A673 (cell line): ENCODE data around the gene GRB10. TPM values are rescaled to one million over a fixed set of nuclear protein-coding genes. Genes with fewer than 3 reads are reported as not detected.

Experiments used
- BruUV-seq: library from RNA; stranded (reverse); fragments of 400-500 nt; replicated peaks from 2 replicates; lab custom pipeline; 2021; lab: Mats Ljungman, UMichigan
- CTCF ChIA-PET: fragments of 300-600 bp; sonication (Branson Sonifier 250); formaldehyde crosslinking; loops from one replicate; lab custom pipeline; 2022; ENCODE audit warnings: antibody characterized with exemption; lab: Charles Lee
- POLR2A ChIA-PET: fragments of 300-600 bp; sonication (Branson Sonifier 250); formaldehyde crosslinking; loops from one replicate; lab custom pipeline; 2022; ENCODE audit warnings: antibody characterized with exemption; ENCODE audit not compliant: low non-redundant PET; lab: Charles Lee
- DNase-seq: peaks from one replicate; pipeline ENCODE4 v3.0.0-alpha.2; 2015; ENCODE audit warnings: low spot score
- H3K27ac ChIP-seq: fragments of 200-600 bp; sonication (generic); 2 replicates; pipeline ENCODE4 v1.5.1; 2016; ENCODE audit warnings: mixed run types, low read depth, mild to moderate bottlenecking, mixed read lengths, antibody characterized with exemption, low read length; ENCODE audit not compliant: poor library complexity, severe bottlenecking
- H3K27me3 ChIP-seq: fragments of 200-600 bp; sonication (generic); replicated peaks from 2 replicates; pipeline ENCODE4 v1.6.1; 2017; ENCODE audit warnings: mixed run types, low read depth, mild to moderate bottlenecking, mixed read lengths, antibody characterized with exemption, low read length; ENCODE audit not compliant: insufficient read depth, poor library complexity
- H3K36me3 ChIP-seq: fragments of 200-600 bp; sonication (generic); 2 replicates; pipeline ENCODE4 v1.6.1; 2016; ENCODE audit warnings: mixed run types, mild to moderate bottlenecking, mixed read lengths, antibody characterized with exemption, low read length; ENCODE audit not compliant: insufficient read depth, poor library complexity, severe bottlenecking
- H3K4me1 ChIP-seq: fragments of 200-600 bp; sonication (generic); 2 replicates; pipeline ENCODE4 v1.6.1; 2017; ENCODE audit warnings: mixed run types, mild to moderate bottlenecking, mixed read lengths, antibody characterized with exemption, low read length; ENCODE audit not compliant: insufficient read depth, poor library complexity, severe bottlenecking
- H3K4me3 ChIP-seq: fragments of 200-600 bp; sonication (generic); 2 replicates; pipeline ENCODE4 v1.5.1; 2016; ENCODE audit warnings: low read depth, mixed run types, mild to moderate bottlenecking, mixed read lengths, low read length; ENCODE audit not compliant: poor library complexity, severe bottlenecking
- H3K9me3 ChIP-seq: fragments of 200-600 bp; sonication (generic); 2 replicates; pipeline ENCODE4 v1.6.1; 2016; ENCODE audit warnings: mixed run types, low read depth, mild to moderate bottlenecking, mixed read lengths, antibody characterized with exemption, low read length; ENCODE audit not compliant: poor library complexity, severe bottlenecking
- CTCF ChIP-seq: fragments of 300-800, 200-600 bp; sonication (generic); conservative IDR thresholded peaks from 2 replicates; pipeline ENCODE4 v1.5.1; 2017; ENCODE audit warnings: low read depth, mild to moderate bottlenecking, antibody characterized with exemption, low read length, moderate library complexity, mixed read lengths
- EZH2 ChIP-seq: fragments of 200-600 bp; sonication (generic); IDR thresholded peaks from 2 replicates; pipeline ENCODE4 v1.6.1; 2017; ENCODE audit warnings: borderline replicate concordance, low read depth, mild to moderate bottlenecking, mixed read lengths, antibody characterized with exemption, low read length; ENCODE audit not compliant: poor library complexity, severe bottlenecking
- intact Hi-C: fragments of 100-400 bp; cut with micrococcal nuclease; formaldehyde crosslinking; loops from one replicate; pipeline ENCODE4 v1.10.0; 2022; ENCODE audit not compliant: unreplicated experiment
- total RNA-seq: library from RNA; stranded (reverse); gene quantifications from 2 replicates; pipeline ENCODE4 v1.2.3, GENCODE V29; 2021

The GRB10 gene
- total RNA-seq, 1 experiment from 2014 or later, result 0.41 TPM

- Histone ChIP-seq H3K4me1 (no peaks in the 10 kb centered on the region), H3K27me3 (peaks cover 3% of the 10 kb centered on the region), H3K4me3 (no peak overlapping the region), H3K36me3 (no peaks in the 10 kb centered on the region), H3K9me3 (peaks cover 14% of the 10 kb centered on the region), H3K27ac (no peak overlapping the region)
- TF ChIP-seq EZH2 (no peak), CTCF (no peak)
- intact Hi-C loops, result no loop called here
- DNase-seq, result no peak
- POLR2A ChIA-PET, result no interaction called here
- no TSS peak for BruUV-seq
- CTCF ChIA-PET, result no interaction called here
These were observed 5.1 kb upstream of the GRB10 start for GRCh38 chr7:50787825-50788224.

GRCh38 chr7:50785346-50785745, 2.6 kb upstream of the GRB10 start:
- DNase-seq, result no peak
- H3K9me3 ChIP-seq, result peaks cover 23% of the 10 kb centered on the region
- BruUV-seq, result no TSS peak
- intact Hi-C loops, result no loop called here
- CTCF ChIA-PET, result no interaction called here
- H3K36me3 ChIP-seq, result no peaks in the 10 kb centered on the region
- TF ChIP-seq CTCF (no peak), EZH2 (no peak)
- POLR2A ChIA-PET, result no interaction called here
- no peaks in the 10 kb centered on the region for H3K27me3 ChIP-seq
- H3K27ac ChIP-seq, result no peak overlapping the region
- H3K4me3 ChIP-seq, result no peak overlapping the region
- H3K4me1 ChIP-seq, result no peaks in the 10 kb centered on the region

GRCh38 chr7:50783801-50784507, 1.3 kb upstream of the GRB10 start:
- no peak for TF ChIP-seq EZH2
- TF ChIP-seq CTCF, result no peak
- DNase-seq, result no peak
- intact Hi-C loops, result no loop called here
- Histone ChIP-seq H3K27me3 (no peaks in the 10 kb centered on the region), H3K9me3 (peaks cover 23% of the 10 kb centered on the region), H3K4me1 (no peaks in the 10 kb centered on the region), H3K36me3 (no peaks in the 10 kb centered on the region), H3K4me3 (no peak overlapping the region), H3K27ac (no peak overlapping the region)
- CTCF ChIA-PET, result no interaction called here
- POLR2A ChIA-PET, result no interaction called here
- BruUV-seq, result no TSS peak
